Stimulated activated CD8-positive, alpha-beta memory T cell treated with anti-CD3 and anti-CD28 coated beads, Interleukin-15, amount 100 ng/mL, for 24 hours (primary cell): ENCODE measurements around the gene ARHGAP28.

Source experiments
- DNase-seq: peaks from one replicate; pipeline ENCODE4 v3.0.0-alpha.2; 2020; ENCODE audit warnings: low read depth

Gene ARHGAP28

GRCh38 chr18:6873040-6873751 lies 143.7 kb downstream of the ARHGAP28 start:
- no peak for DNase-seq

- DNase-seq, result no peak
These were observed 144.8 kb downstream of the ARHGAP28 start for GRCh38 chr18:6874315-6874714.

DNA sequence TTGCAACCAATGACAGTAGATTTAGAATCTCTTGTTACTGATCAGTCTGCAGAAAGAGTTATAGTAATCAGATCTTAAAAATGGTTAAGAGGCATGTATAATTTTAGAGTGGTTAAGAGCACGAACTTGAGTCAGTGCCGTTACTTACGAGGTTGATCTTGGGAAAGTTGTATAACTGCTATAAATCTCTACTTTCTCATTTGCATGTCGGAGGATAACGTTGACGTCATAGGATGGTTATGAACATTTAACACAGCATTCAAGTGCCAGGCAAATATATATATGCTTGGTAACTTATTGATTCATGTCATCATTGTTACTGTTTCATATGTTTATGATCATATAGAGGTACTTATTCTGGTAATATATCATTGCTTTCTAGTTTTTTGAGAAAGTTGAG lies 146.2 kb downstream of the ARHGAP28 start:
- no peak for DNase-seq

DNA sequence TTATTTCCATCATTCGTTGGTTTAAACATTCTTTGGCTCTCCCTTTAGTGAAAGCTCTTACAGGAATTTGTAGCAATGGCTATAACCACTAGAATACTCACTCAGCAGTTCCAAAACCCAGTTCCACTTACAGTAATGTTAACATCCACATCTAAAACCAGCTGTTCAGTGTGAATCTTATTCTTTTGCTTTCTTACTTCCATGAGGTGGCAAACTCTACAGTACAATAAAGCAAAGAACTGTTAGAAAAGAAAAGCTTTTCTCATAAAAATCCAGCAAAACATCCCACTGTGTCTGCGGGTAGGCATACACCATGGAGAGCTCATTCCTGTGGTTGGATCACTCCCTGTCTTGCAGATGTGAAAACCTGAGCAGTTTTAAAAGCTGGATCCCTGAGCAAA lies 147.1 kb downstream of the ARHGAP28 start:
- DNase-seq, result no peak

- DNase-seq, result no peak
These were observed 147.8 kb downstream of the ARHGAP28 start for GRCh38 chr18:6877288-6877687.

DNA sequence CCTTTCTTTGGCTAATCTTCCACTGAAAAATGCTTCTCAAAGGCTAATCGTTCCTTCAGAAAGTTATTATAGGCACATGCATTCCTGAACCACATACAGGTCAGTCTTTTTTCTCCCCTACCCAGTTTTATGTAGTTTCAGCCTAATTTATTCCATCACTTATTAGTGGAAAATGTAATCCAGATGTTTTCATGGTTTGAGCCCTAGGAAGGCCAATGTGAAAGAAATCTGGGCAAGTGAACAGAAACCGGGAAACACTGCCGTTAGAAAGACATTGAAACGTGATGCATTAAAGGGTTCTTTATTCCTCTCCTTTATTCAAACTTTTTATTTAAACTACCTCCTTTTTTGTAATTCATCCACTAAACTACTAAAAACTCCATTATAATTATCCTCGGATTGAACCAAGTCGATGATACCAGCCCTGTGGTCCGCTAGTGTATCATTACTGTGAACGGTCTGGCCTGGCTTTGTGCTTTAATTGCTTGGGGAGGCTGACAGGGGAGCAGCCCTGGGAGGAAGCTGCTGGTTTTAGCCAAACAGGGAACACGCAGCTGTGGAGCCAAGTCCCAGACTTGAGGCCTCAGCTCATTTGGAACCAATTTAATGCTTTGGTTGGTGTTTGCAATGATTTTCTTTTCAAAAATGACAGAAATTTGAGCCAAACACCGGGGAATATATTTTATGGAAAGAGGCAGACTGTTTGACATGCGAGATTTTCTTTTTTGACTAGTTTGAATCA lies 149.2 kb downstream of the ARHGAP28 start:
- DNase-seq, result no peak

GRCh38 chr18:6879508-6880195 lies 150.1 kb downstream of the ARHGAP28 start:
- DNase-seq, result no peak

DNA sequence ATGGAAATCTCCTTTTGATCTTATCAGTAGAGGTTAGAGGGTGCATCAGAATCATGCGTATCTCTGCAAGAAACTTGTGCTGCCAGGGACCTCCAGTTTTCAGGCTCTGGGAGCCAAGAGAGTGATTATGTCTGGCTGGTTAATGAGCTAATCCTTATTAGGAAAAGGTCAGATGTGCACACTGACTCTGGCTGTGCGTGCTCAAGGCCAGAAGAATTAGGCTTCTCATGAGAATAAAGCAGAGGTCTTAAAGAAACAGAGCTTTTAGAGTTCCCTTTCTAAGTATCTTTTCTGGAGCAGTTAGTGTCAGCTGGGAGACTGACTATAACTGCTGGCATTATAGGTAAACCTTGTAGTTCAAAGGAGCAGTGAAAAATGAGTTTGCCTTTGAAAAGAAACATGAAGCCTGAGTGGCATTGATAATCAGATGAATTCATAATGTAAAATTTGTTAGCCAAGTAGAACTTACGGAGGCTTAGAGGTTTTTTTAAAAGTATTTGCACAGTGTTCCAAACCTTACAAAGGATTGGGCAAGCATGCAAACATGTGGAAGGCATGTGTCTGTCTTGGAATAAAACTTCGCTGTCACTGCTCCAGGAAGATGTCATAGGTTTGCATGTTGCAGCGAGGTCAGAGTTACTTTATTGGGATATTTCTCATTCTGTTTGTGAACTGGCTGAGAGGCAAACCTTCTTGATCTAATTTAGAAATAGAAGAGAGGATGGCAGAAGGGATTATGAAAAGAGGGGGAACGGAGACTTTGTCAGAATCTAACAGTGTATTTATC lies 151.7 kb downstream of the ARHGAP28 start:
- DNase-seq, result no peak

DNA sequence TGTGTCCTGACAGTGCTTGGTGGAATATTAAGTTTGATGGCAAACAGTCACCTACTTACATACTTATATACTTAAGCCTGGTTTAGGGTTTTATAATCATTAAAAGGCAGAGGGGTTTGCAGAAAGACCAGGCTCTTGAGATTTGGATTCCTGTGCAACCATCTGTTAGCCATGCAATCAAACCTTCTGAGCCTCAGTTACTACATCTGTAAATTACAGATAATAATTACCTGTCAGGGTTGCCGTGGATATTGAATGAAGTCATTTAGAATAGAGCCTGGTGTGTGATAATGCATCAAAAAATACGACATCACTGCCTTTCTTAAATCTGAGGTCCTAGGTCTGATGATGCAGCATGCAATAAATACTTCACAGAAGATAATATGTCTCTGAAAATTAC lies 152.9 kb downstream of the ARHGAP28 start:
- DNase-seq, result no peak

DNA sequence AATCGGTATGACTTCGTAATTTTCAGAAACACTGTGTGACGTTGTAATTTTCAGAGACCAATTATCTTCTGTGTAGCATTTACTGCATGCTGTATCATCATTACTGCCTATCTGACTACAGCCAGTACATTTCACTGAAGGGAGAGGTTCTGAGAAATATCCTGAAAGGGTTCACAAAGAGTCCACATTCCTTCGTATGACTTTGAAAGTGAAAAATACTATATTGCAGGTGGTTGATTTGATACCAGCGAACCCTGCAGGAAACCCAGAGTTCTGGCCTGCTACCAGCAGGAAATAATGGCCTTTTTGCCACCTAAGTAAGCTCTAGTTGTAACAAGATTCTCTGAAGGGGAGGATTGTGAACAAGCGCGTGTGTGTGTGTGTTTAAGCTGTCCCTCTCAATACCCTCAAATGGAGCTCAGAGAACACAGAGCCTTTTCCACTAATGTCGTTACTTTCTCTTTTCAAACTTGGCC lies 155.5 kb downstream of the ARHGAP28 start:
- DNase-seq, result no peak

DNA sequence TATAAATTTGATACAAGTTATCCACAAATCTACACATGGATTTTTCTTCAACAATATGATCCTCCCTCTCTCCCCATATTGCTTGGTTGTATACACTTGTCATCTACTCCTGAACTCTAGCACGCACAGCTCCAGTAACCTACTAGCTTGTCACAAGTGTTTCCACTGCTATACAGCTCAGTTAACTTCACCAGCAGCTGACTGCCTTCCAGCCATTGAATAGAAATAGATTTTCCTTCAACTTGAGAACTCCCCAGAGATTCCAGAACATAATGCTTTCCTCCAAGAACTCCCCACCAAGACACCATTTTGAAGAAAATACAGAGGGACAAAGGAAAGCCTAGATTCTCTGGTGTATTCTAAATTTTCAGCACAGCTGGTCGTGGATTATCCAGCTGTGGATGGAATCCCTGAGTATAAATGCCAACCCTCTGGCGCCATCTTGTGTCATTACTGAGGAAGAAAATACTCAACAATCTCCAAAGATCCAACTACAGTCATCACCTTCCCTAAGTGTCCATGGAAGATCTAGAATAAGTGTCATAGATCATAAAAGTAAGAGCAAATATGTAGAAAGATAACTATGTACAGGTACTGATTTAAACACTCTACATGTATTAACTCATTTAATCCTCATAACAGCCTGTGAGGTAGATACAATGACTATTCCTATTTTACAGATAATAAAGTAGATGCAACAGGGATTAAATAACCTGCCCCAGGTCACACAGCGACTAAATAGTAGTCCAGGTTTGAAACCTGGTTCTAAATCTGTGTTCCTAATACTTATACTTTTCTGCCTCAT lies 156.7 kb downstream of the ARHGAP28 start:
- no peak for DNase-seq

DNA sequence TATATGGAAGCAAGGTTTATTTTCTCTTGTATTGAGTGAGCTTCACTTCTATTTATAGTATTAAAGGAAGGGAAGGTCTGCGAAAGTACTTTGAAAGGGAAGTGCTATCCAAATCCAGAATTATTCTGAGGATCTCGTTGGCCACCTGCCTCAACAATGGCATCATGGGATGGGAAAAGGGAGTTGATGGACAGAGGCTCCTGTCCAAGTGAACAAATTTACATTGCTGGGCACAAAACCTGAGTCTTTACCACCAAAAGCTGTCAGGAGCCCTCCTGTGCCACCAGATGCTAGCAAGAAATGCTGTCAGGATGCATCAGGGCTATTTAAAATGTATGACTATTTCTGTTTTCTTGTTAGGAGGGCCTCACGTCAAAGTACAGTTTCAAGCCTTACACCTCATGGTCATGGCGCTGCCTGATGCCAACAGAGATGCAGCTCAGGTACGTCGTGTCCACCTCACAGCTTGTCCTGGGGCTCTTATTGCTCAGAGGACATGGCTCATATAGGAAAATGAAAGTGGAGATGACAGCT lies 157.3 kb downstream of the ARHGAP28 start:
- no peak for DNase-seq

GRCh38 chr18:6891788-6892187 lies 162.3 kb downstream of the ARHGAP28 start:
- no peak for DNase-seq

- no peak for DNase-seq
These were observed 171.9 kb downstream of the ARHGAP28 start for GRCh38 chr18:6901286-6901926.

DNA sequence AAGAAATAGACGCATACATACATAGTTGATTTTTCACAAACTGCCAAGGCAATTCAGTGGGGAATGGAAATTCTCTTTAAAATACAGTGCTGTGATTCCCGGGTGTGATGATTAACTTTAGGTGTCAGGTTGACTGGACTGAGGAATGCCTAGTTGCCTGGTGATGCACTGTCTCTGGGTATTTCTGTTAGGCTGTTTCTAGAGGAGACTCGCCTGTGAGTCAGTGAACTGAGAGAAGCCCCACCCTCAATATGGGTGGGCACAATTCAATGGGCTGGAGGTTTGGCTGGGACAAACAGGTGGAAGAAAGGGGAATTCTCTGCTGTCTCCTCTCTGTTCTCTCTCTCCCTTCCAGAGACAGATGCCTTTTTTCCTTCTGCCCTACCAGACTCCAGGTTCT lies 187.6 kb downstream of the ARHGAP28 start:
- no peak for DNase-seq

DNA sequence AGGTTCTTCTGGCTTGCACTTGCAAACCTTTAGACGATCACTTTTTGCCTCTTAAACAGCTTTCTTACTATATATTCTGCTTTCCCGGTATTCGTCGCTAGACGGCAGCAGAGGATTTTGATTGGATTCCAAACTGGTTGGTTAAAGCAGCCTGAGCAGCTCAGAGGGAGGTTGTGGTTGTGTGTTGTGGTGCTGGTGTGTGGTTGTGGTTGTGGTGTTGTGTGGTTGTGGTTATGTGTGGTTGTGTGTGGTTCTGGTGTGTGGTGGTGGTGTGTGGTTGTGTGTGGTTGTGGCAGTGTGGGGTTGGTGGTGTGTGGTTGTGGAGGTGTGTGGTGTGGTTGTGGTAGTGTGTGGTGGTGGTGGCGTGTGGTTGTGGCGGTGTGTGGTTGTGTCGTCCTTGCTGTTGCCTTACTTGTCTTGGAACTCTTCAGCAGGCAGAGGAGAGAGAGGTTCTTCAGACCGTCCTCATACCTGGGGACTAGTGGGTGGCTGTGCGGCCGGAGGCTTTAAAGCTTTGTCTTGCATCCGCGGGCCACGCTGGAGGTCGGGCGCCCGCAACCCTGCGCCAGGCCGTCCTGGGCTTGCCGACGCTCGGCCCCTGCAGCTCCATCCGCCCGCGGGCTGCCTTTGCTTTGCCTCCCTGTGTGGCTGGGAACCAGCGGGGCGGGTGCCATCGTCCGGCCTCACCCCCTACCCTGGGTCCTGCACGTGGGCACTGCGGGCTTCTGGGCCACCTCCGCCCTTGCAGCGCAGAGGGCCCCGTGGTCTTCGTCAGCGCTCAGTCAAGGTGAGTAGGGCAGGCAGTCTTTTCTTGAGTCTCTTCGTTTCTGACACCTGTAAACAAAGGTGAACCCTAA lies 190.8 kb downstream of the ARHGAP28 start:
- DNase-seq, result no peak

DNA sequence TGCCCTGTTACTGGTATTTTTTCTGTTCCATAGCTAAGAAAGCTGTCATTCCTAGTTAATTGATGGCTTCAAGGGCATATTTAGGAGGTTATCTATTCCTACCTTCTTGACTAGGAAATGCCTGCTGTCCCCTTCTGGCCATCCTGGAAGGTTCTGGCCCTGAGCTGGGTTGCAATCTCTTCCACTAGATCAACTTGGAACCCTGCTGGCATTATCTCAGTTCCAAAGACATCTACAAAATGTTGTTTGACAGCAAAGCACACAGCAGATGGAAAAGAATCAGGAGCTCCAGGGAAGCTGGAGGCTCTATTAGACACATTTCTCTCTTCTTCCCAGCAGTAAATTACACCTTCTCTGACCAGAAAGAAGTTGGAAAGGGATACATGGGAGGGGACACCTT lies 192.1 kb downstream of the ARHGAP28 start:
- no peak for DNase-seq

- no peak for DNase-seq
These were observed 193.7 kb downstream of the ARHGAP28 start for GRCh38 chr18:6923220-6923619.

- DNase-seq, result no peak
These were observed 197.6 kb downstream of the ARHGAP28 start for GRCh38 chr18:6927153-6927552.

- DNase-seq, result no peak
These were observed 198.8 kb downstream of the ARHGAP28 start for GRCh38 chr18:6928359-6928758.
